B cell (primary cell): ENCODE measurements around the gene LNPK. TPM values are rescaled to one million over a fixed set of nuclear protein-coding genes. Genes with fewer than 3 reads are reported as not detected.

Source experiments
- ATAC-seq: fragments of 200-7000 bp; cut with Tn5 transposase; one replicate; pipeline ENCODE4 v1.10.0; 2021; ENCODE audit warnings: low read depth, mild to moderate bottlenecking, moderate number of reproducible peaks, moderate library complexity
- CTCF ChIA-PET: fragments of 350-600 bp; sonication (Branson Sonifier 250); formaldehyde crosslinking; loops from one replicate; lab custom pipeline; 2021; ENCODE audit warnings: antibody characterized with exemption, inconsistent platforms; lab: Charles Lee
- POLR2A ChIA-PET: fragments of 350-600 bp; sonication (Branson Sonifier 250); formaldehyde crosslinking; loops from one replicate; lab custom pipeline; 2021; ENCODE audit warnings: antibody characterized with exemption; lab: Charles Lee
- DNase-seq: peaks from one replicate; pipeline ENCODE4 v3.0.0; 2013
- H2AFZ ChIP-seq: 2 replicates; pipeline ENCODE4 v1.6.1; 2012; ENCODE audit warnings: mild to moderate bottlenecking, low read depth, low read length; ENCODE audit not compliant: insufficient read depth, poor library complexity, severe bottlenecking
- H3K27ac ChIP-seq, 2 donors: 1 replicate in 1 of 2; 2 replicates in 1 of 2; pipeline ENCODE4 v1.5.1; 2012 to 2013; ENCODE audit warnings: low read length in 2 of 2, mild to moderate bottlenecking in 2 of 2, moderate library complexity in 1 of 2
- H3K27me3 ChIP-seq, 4 experiments: fragments of 200-600 bp in 1 of 4; sonication (generic) in 1 of 4; replicated peaks in 1 of 4; 1 replicate in 2 of 4; 2 replicates in 2 of 4; pipeline versions ENCODE4 v1.6.1 to v1.7.0; 2013 to 2016; ENCODE audit warnings: low read length in 3 of 4, mild to moderate bottlenecking in 2 of 4, mixed read lengths in 1 of 4, moderate library complexity in 1 of 4; ENCODE audit not compliant: insufficient read depth in 4 of 4, control insufficient read depth in 3 of 4; ENCODE audit errors: control extremely low read depth in 1 of 4
- H3K36me3 ChIP-seq, 2 experiments: replicated peaks in 1 of 2; 1 replicate in 1 of 2; 2 replicates in 1 of 2; pipeline versions ENCODE4 v1.6.1 to v1.7.1; 2013; ENCODE audit warnings: low read length in 1 of 2; ENCODE audit not compliant: insufficient read depth in 2 of 2, control insufficient read depth in 1 of 2; ENCODE audit errors: control extremely low read depth in 1 of 2, extremely low read depth in 1 of 2
- H3K4me1 ChIP-seq, 2 donors: fragments of 200-600 bp in 1 of 2; sonication (generic) in 1 of 2; 1 replicate in 1 of 2; 2 replicates in 1 of 2; pipeline versions ENCODE4 v1.5.1 to v1.6.1; 2013 to 2017; ENCODE audit warnings: low read length in 2 of 2; ENCODE audit not compliant: control insufficient read depth in 2 of 2, insufficient read depth in 2 of 2
- H3K4me2 ChIP-seq: replicated peaks from 2 replicates; pipeline ENCODE3; 2012; ENCODE audit warnings: mild to moderate bottlenecking, low read depth, low read length; ENCODE audit not compliant: poor library complexity, severe bottlenecking
- H3K4me3 ChIP-seq, 5 experiments: fragments of 200-600 bp in 1 of 5; sonication (generic) in 1 of 5; 1 replicate in 3 of 5; 2 replicates in 2 of 5; pipeline versions ENCODE4 v1.5.1 to v1.7.0; 2011 to 2016; ENCODE audit warnings: low read length in 4 of 5, mild to moderate bottlenecking in 4 of 5, low read depth in 2 of 5, control low read depth in 1 of 5, moderate library complexity in 1 of 5; ENCODE audit not compliant: insufficient read depth in 1 of 5; ENCODE audit errors: control extremely low read depth in 1 of 5, extremely low read depth in 1 of 5
- H3K79me2 ChIP-seq: fragments of 200-600 bp; sonication (generic); one replicate; pipeline ENCODE4 v1.6.0; 2016; ENCODE audit warnings: low read length; ENCODE audit not compliant: control insufficient read depth, insufficient read depth
- H3K9ac ChIP-seq: fragments of 200-600 bp; sonication (generic); 2 replicates; pipeline ENCODE4 v1.6.1; 2017; ENCODE audit warnings: mild to moderate bottlenecking, low read length, moderate library complexity
- H3K9me3 ChIP-seq, 3 donors: one replicate each; pipeline versions ENCODE4 v1.6.1 to v1.7.1; 2013; ENCODE audit warnings: low read length in 2 of 3; ENCODE audit not compliant: control insufficient read depth in 2 of 3, insufficient read depth in 1 of 3; ENCODE audit errors: control extremely low read depth in 1 of 3
- H4K20me1 ChIP-seq: 2 replicates; pipeline ENCODE4 v1.6.0; 2012; ENCODE audit warnings: mild to moderate bottlenecking, low read length; ENCODE audit not compliant: insufficient read depth, control insufficient read depth, poor library complexity, severe bottlenecking
- H3K27ac Mint-ChIP-seq: one replicate; pipeline ENCODE4 v1.8.0; 2021; ENCODE audit warnings: mixed read lengths
- H3K27me3 Mint-ChIP-seq: one replicate; pipeline ENCODE4 v1.8.0; 2021; ENCODE audit warnings: mixed read lengths
- H3K4me1 Mint-ChIP-seq: one replicate; pipeline ENCODE4 v1.8.0; 2021; ENCODE audit warnings: mixed read lengths
- H3K4me3 Mint-ChIP-seq: one replicate; pipeline ENCODE4 v1.8.0; 2021; ENCODE audit warnings: mixed read lengths
- H3K9me3 Mint-ChIP-seq: one replicate; pipeline ENCODE4 v1.8.0; 2022; ENCODE audit warnings: mixed read lengths; ENCODE audit not compliant: insufficient read depth
- EZH2 ChIP-seq: IDR thresholded peaks from 2 replicates; pipeline ENCODE4 v1.6.1; 2012; ENCODE audit warnings: borderline replicate concordance, low read depth, mild to moderate bottlenecking, moderate library complexity, low read length; ENCODE audit not compliant: insufficient read depth, poor library complexity, severe bottlenecking
- WGBS: methylation state at CpG from one replicate; pipeline ENCODE4 v1.1.5; 2013; ENCODE audit warnings: missing lambda C conversion rate; ENCODE audit not compliant: insufficient coverage; 5-methylcytosine and 5-hydroxymethylcytosine counted together
- intact Hi-C: fragments of 100-400 bp; cut with micrococcal nuclease; formaldehyde crosslinking; loops from one replicate; pipeline ENCODE4 v1.10.0; 2022
- polyA plus RNA-seq: library from polyadenylated mRNA; depleted of rRNA; stranded (reverse); fragments of >200 nt; gene quantifications from 2 replicates; pipeline ENCODE4 v1.2.3, GENCODE V29; 2012
- total RNA-seq, 2 donors: library from RNA; stranded (reverse); fragments of 120-200 nt in 1 of 2; gene quantifications; 1 replicate in 1 of 2; 2 replicates in 1 of 2; pipeline versions ENCODE4 v1.2.3 to v1.2.4, GENCODE V29; 2013 to 2022
- TF ChIP-seq, protein P1 (sequence below): fragments of 200-600 bp; IDR thresholded peaks from one replicate; pipeline ENCODE4 v1.8.0; 2022; ENCODE audit warnings: antibody characterized with exemption, mild to moderate bottlenecking

Gene LNPK
- total and polyA plus RNA-seq, 2 donors (not counting 1 experiment from before 2014, with no cell fraction given), result 3.2 to 15.9 TPM

DNA sequence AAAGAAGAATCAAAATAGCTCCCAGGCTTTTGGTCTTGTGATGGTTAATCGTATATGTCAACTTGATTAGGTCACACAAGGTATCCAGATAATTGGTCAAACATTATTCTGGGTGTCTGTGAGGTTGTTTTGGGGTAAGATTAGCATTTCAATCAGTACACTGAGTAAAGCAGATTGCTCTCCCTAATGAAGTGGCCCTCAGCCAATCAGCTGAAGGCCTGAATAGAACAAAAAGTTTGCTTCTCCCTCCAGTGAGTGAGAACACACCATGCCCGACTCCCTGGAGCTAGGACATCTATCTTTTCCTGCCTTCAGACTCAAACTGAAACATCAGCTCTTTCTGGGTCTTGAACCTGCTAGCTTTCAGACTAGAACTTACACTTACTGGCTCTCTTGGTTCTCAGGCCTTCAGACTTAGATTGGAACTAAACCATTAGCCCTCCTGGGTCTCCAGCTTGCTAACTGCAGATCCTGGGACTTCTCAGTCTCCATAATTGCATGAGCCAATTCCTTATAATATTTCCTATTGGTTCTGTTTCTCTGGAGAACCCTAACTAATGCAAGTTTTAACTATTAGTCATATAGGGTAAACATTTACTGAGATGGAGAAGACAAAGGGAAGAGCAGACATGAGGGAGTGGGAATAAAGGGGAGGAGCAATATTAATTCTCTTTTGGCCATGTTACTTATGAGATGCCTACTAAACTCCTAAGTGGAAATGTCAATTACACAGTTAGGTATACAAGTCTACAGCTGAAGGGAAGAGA lies 25.5 kb downstream of the LNPK start:
- ChIA-PET CTCF (no interaction called here), POLR2A (no interaction called here)
- ATAC-seq (no peak), DNase-seq (no peak)
- intact Hi-C loops, result no loop called here
- Histone ChIP-seq H4K20me1 (no peaks in the 10 kb centered on the region), H3K36me3 (peaks cover 5 to 17% of the 10 kb centered on the region in 2 experiments), H3K9ac (no peak overlapping the region), H3K27ac (no peak overlapping the region), H3K27me3 (no peaks in the 10 kb centered on the region), H3K4me2 (no peak overlapping the region), H3K9me3 (peaks cover 0 to 2% (median 0%) of the 10 kb centered on the region in 3 donors), H3K4me1 (no peaks in the 10 kb centered on the region), H2AFZ (no peak overlapping the region), H3K4me3 (no peak overlapping the region), H3K79me2 (no peaks in the 10 kb centered on the region)
- Mint-ChIP-seq H3K4me3 (no peak overlapping the region), H3K27me3 (no peaks in the 10 kb centered on the region), H3K9me3 (no peaks in the 10 kb centered on the region), H3K4me1 (no peaks in the 10 kb centered on the region), H3K27ac (no peak overlapping the region)
- 90% methylated on average over 2 of the region's 2 CpGs for WGBS
- TF ChIP-seq, protein P1, sequence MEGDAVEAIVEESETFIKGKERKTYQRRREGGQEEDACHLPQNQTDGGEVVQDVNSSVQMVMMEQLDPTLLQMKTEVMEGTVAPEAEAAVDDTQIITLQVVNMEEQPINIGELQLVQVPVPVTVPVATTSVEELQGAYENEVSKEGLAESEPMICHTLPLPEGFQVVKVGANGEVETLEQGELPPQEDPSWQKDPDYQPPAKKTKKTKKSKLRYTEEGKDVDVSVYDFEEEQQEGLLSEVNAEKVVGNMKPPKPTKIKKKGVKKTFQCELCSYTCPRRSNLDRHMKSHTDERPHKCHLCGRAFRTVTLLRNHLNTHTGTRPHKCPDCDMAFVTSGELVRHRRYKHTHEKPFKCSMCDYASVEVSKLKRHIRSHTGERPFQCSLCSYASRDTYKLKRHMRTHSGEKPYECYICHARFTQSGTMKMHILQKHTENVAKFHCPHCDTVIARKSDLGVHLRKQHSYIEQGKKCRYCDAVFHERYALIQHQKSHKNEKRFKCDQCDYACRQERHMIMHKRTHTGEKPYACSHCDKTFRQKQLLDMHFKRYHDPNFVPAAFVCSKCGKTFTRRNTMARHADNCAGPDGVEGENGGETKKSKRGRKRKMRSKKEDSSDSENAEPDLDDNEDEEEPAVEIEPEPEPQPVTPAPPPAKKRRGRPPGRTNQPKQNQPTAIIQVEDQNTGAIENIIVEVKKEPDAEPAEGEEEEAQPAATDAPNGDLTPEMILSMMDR, result no peak
- TF ChIP-seq EZH2, result no peak

- no peak for TF ChIP-seq EZH2
- TF ChIP-seq, protein P1, result no peak
- Mint-ChIP-seq H3K27ac (no peak overlapping the region), H3K4me3 (no peak overlapping the region), H3K9me3 (no peaks in the 10 kb centered on the region), H3K27me3 (no peaks in the 10 kb centered on the region), H3K4me1 (no peaks in the 10 kb centered on the region)
- peaks cover 0 to 2% (median 0%) of the 10 kb centered on the region in 3 donors for H3K9me3 ChIP-seq
- no peaks in the 10 kb centered on the region for H3K4me1 ChIP-seq
- H3K4me3 ChIP-seq, result no peak overlapping the region
- H3K4me2 ChIP-seq, result no peak overlapping the region
- DNase-seq (no peak), ATAC-seq (no peak)
- ChIA-PET CTCF (no interaction called here), POLR2A (no interaction called here)
- H4K20me1 ChIP-seq, result no peaks in the 10 kb centered on the region
- no peak overlapping the region for H3K27ac ChIP-seq
- no peaks in the 10 kb centered on the region for H3K27me3 ChIP-seq
- intact Hi-C loops, result no loop called here
- H2AFZ ChIP-seq, result no peak overlapping the region
- H3K9ac ChIP-seq, result no peak overlapping the region
- peaks cover 5 to 13% of the 10 kb centered on the region in 2 experiments for H3K36me3 ChIP-seq
- no peaks in the 10 kb centered on the region for H3K79me2 ChIP-seq
- WGBS, result 100% methylated on average over 1 of the region's 1 CpG
Measured at GRCh38 chr2:175973373-175973772, 28.7 kb downstream of the LNPK start.
